ENCODE data around the gene NEK8. TPM values are rescaled to one million over a fixed set of nuclear protein-coding genes. Genes with fewer than 3 reads are reported as not detected.

NEK8 gene
- total and polyA plus RNA-seq, 9 of the 15 experiments (the other 6 are each of a cell fraction or from before 2014, with no cell fraction given): 0.98 to 16.6 (median 4.6) TPM

GRCh38 chr17:28716740-28717577, 11.6 kb upstream of the NEK8 start:
- H3K4me1 ChIP-seq (replicated peaks in 1 of 2; ENCODE audit: control insufficient read depth in 2 of 2, insufficient read depth in 2 of 2, low read length in 2 of 2): peaks cover 23 to 35% of the 10 kb centered on the region in 2 experiments
- in situ Hi-C loops (cut with MboI) (no loop called here), intact Hi-C loops (cut with micrococcal nuclease) (no loop called here)
- H3K4me2 ChIP-seq (ENCODE audit: insufficient read depth, low read length): no peak overlapping the region
- no peak for FAIRE-seq
- no peak for DNase-seq (ENCODE audit: extremely low read depth in 1 of 4, low spot score in 3 of 4)
- H3K36me3 ChIP-seq (ENCODE audit: control insufficient read depth, insufficient read depth, low read length): peaks cover 19% of the 10 kb centered on the region
- peaks cover 31% of the 10 kb centered on the region for H3K79me2 ChIP-seq (ENCODE audit: control insufficient read depth, insufficient read depth, low read length)
- no peak overlapping the region; a peak in 1 of 4 replicates for H3K9ac ChIP-seq (ENCODE audit: insufficient read depth in 1 of 2, low read depth in 2 of 2, low read length in 2 of 2)
- BruUV-seq (replicated peaks): no TSS peak
- H3K27ac ChIP-seq (ENCODE audit: extremely low read depth, low read depth, low read length): no peak overlapping the region
- no peaks in the 10 kb centered on the region for H3K9me1 ChIP-seq (ENCODE audit: control insufficient read depth, insufficient read depth, low read length)
- H3K4me3 ChIP-seq: no peak overlapping the region
- H3K9me3 ChIP-seq (replicated peaks; ENCODE audit: control insufficient read depth, insufficient read depth, low read depth, low read length): no peaks in the 10 kb centered on the region
- ChIA-PET CTCF (ENCODE audit: low intra/inter-chr PET ratio) (no interaction called here), POLR2A (interaction anchor here (0.6 to 1.5 kb wide), 2 partner anchors 15 to 570 kb away, joined by 3 read pairs; no protein-coding TSS in a partner anchor)
- peaks cover 16% of the 10 kb centered on the region for H4K20me1 ChIP-seq (replicated peaks; ENCODE audit: control insufficient read depth, insufficient read depth, low read length)
- H2AFZ ChIP-seq (ENCODE audit: low read depth, low read length): no peak overlapping the region
- ATAC-seq: no peak
- H3K27me3 ChIP-seq (ENCODE audit: control insufficient read depth in 2 of 2, insufficient read depth in 2 of 2, low read length in 2 of 2): 0 out of 5 replicates have a peak, but pooled peaks cover 0 to 11% of the 10 kb centered on the region in 2 experiments
- TF ChIP-seq PCBP1 (IDR thresholded peaks at IDR 0.05; ENCODE audit: low read depth, low read length, poor library complexity, severe bottlenecking): peak; percentile 33
- TF ChIP-seq FIP1L1 (IDR thresholded peaks at IDR 0.05; ENCODE audit: low read depth, low read length, poor library complexity, severe bottlenecking): peak; percentile 36
- TF ChIP-seq NFYB (IDR thresholded peaks at IDR 0.05; ENCODE audit: extremely low read depth, insufficient read length): no peak
- TF ChIP-seq REST (IDR thresholded peaks at IDR 0.05; ENCODE audit: borderline replicate concordance): no peak
- TF ChIP-seq REST (CRISPR knock-in tag; IDR thresholded peaks at IDR 0.05; ENCODE audit: low read depth): no peak
- no peak for TF ChIP-seq CBX2 (IDR thresholded peaks at IDR 0.05; ENCODE audit: insufficient read depth, low read length, poor library complexity, severe bottlenecking)
- peak; percentile 35; the same call in 1 of the 2 replicates for TF ChIP-seq ZBTB33 (CRISPR knock-in tag; IDR thresholded peaks at IDR 0.05)
- 78% methylated on average over 46 of the region's 63 CpGs for WGBS (ENCODE audit: insufficient coverage, low coverage, missing lambda C conversion rate)

Measured in K562 (cell line).